Neutrophil (primary cell): ENCODE results near the gene S1PR1.

Experiments used
- H3K27ac ChIP-seq: fragments of 200-600 bp; sonication (generic); 2 replicates; pipeline ENCODE4 v1.5.1; 2016; ENCODE audit warnings: mild to moderate bottlenecking, moderate library complexity
- H3K27me3 ChIP-seq: fragments of 200-600 bp; sonication (generic); 2 replicates; pipeline ENCODE4 v1.6.0; 2016; ENCODE audit warnings: mild to moderate bottlenecking
- H3K36me3 ChIP-seq: fragments of 200-600 bp; sonication (generic); 2 replicates; pipeline ENCODE4 v1.5.1; 2017
- H3K4me1 ChIP-seq, 2 experiments: fragments of 200-600 bp in 1 of 2; sonication (generic) in 1 of 2; 1 replicate in 1 of 2; 2 replicates in 1 of 2; pipeline versions ENCODE4 v1.5.1 to v1.6.1; 2013 to 2016; ENCODE audit warnings: low read depth in 1 of 2, low read length in 1 of 2, mild to moderate bottlenecking in 1 of 2, moderate library complexity in 1 of 2; ENCODE audit not compliant: control insufficient read depth in 1 of 2, insufficient read depth in 1 of 2
- H3K4me3 ChIP-seq, 2 experiments: fragments of 200-600 bp in 1 of 2; sonication (generic) in 1 of 2; 1 replicate in 1 of 2; 2 replicates in 1 of 2; pipeline ENCODE4 v1.5.1; 2013 to 2016; ENCODE audit warnings: low read depth in 1 of 2, low read length in 1 of 2, mild to moderate bottlenecking in 1 of 2, moderate library complexity in 1 of 2
- H3K9me3 ChIP-seq: fragments of 200-600 bp; sonication (generic); 2 replicates; pipeline ENCODE4 v1.5.1; 2016
- CTCF ChIP-seq: fragments of 200-600 bp; sonication (generic); IDR thresholded peaks from 2 replicates; pipeline ENCODE4 v1.5.1; 2016; ENCODE audit warnings: antibody characterized with exemption

The S1PR1 gene

GRCh38 chr1:101253976-101254674 lies 17.3 kb downstream of the S1PR1 start:
- H3K4me1 ChIP-seq: peaks cover 4 to 8% of the 10 kb centered on the region in 2 experiments
- H3K4me3 ChIP-seq: no peak overlapping the region
- no peak overlapping the region for H3K27ac ChIP-seq
- H3K36me3 ChIP-seq: no peaks in the 10 kb centered on the region
- TF ChIP-seq CTCF: no peak
- no peaks in the 10 kb centered on the region for H3K9me3 ChIP-seq
- H3K27me3 ChIP-seq: no peaks in the 10 kb centered on the region

- H3K36me3 ChIP-seq: no peaks in the 10 kb centered on the region
- no peaks in the 10 kb centered on the region for H3K9me3 ChIP-seq
- H3K27me3 ChIP-seq: no peaks in the 10 kb centered on the region
- no peak for TF ChIP-seq CTCF
- H3K4me3 ChIP-seq: no peak overlapping the region
- H3K27ac ChIP-seq: peak overlapping the region; percentile 11
- peaks cover 14 to 29% of the 10 kb centered on the region in 2 experiments for H3K4me1 ChIP-seq
Observed at GRCh38 chr1:101257500-101258325, 20.9 kb downstream of the S1PR1 start.

- TF ChIP-seq CTCF: no peak
- H3K4me1 ChIP-seq: peaks cover 22 to 33% of the 10 kb centered on the region in 2 experiments
- no peak overlapping the region for H3K27ac ChIP-seq
- H3K36me3 ChIP-seq: no peaks in the 10 kb centered on the region
- H3K9me3 ChIP-seq: no peaks in the 10 kb centered on the region
- H3K27me3 ChIP-seq: no peaks in the 10 kb centered on the region
- H3K4me3 ChIP-seq: no peak overlapping the region
Observed at GRCh38 chr1:101259744-101260148, 22.9 kb downstream of the S1PR1 start.

- Histone ChIP-seq H3K27ac (no peak overlapping the region), H3K4me1 (peaks cover 22 to 33% of the 10 kb centered on the region in 2 experiments), H3K4me3 (no peak overlapping the region), H3K27me3 (no peaks in the 10 kb centered on the region), H3K9me3 (no peaks in the 10 kb centered on the region), H3K36me3 (no peaks in the 10 kb centered on the region)
- TF ChIP-seq CTCF: no peak
Observed at GRCh38 chr1:101260556-101261350, 23.9 kb downstream of the S1PR1 start.

GRCh38 chr1:101261623-101262022 lies 24.8 kb downstream of the S1PR1 start:
- no peak overlapping the region for H3K27ac ChIP-seq
- no peak overlapping the region for H3K4me3 ChIP-seq
- no peaks in the 10 kb centered on the region for H3K36me3 ChIP-seq
- no peak for TF ChIP-seq CTCF
- peaks cover 22 to 33% of the 10 kb centered on the region in 2 experiments for H3K4me1 ChIP-seq
- no peaks in the 10 kb centered on the region for H3K27me3 ChIP-seq
- H3K9me3 ChIP-seq: no peaks in the 10 kb centered on the region
